Sigmoid colon (tissue), 4 donors: Measurements from ENCODE around the gene ARMC12.

Experiments used
- CTCF ChIP-seq, 4 experiments: fragments of 450-650 bp in 3 of 4; fragments of 200-600 bp in 1 of 4; IDR thresholded peaks; one replicate each; pipeline ENCODE4 v1.5.1; 2016 to 2019; ENCODE audit warnings: antibody characterized with exemption in 4 of 4, mild to moderate bottlenecking in 3 of 4, moderate library complexity in 2 of 4
- EP300 ChIP-seq, 4 donors: sonication (generic); formaldehyde crosslinking; IDR thresholded peaks; one replicate each; pipeline ENCODE4 v1.6.1; 2017; ENCODE audit warnings: antibody characterized with exemption in 4 of 4
- POLR2A ChIP-seq, 2 donors: fragments of 450-650 bp; IDR thresholded peaks; one replicate each; pipeline ENCODE4 v1.6.1; 2016; ENCODE audit warnings: antibody characterized with exemption in 2 of 2, mild to moderate bottlenecking in 2 of 2, moderate library complexity in 2 of 2

- TF ChIP-seq POLR2A (IDR thresholded peaks at IDR 0.05) (no peak), CTCF (IDR thresholded peaks at IDR 0.05) (no peak), EP300 (IDR thresholded peaks at IDR 0.05) (no peak)
Observed at GRCh38 chr6:35778437-35778836, 41.6 kb downstream of the ARMC12 start.
